Loucy (cell line): ENCODE measurements around the gene NOXA1.

ENCODE experiments used
- EZH2phosphoT487 ChIP-seq: fragments of 200-600 bp; IDR thresholded peaks from 2 replicates; pipeline ENCODE4 v1.6.1; 2018; ENCODE audit warnings: antibody characterized with exemption, mild to moderate bottlenecking, moderate library complexity, borderline replicate concordance
- TF ChIP-seq, protein P1 (sequence below): fragments of 200-600 bp; sonication (generic); conservative IDR thresholded peaks from 2 replicates; pipeline ENCODE4 v1.5.1; 2014; ENCODE audit warnings: mild to moderate bottlenecking, antibody characterized with exemption, low read length

- TF ChIP-seq, protein P1, sequence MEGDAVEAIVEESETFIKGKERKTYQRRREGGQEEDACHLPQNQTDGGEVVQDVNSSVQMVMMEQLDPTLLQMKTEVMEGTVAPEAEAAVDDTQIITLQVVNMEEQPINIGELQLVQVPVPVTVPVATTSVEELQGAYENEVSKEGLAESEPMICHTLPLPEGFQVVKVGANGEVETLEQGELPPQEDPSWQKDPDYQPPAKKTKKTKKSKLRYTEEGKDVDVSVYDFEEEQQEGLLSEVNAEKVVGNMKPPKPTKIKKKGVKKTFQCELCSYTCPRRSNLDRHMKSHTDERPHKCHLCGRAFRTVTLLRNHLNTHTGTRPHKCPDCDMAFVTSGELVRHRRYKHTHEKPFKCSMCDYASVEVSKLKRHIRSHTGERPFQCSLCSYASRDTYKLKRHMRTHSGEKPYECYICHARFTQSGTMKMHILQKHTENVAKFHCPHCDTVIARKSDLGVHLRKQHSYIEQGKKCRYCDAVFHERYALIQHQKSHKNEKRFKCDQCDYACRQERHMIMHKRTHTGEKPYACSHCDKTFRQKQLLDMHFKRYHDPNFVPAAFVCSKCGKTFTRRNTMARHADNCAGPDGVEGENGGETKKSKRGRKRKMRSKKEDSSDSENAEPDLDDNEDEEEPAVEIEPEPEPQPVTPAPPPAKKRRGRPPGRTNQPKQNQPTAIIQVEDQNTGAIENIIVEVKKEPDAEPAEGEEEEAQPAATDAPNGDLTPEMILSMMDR = no peak
- no peak for TF ChIP-seq EZH2phosphoT487
These were observed 23.8 kb downstream of the NOXA1 start for GRCh38 chr9:137446851-137447471.
